ENCODE results near the gene PXT1. TPM values are rescaled to one million over a fixed set of nuclear protein-coding genes. Genes with fewer than 3 reads are reported as not detected.
A peak's percentile ranks its signal among the peaks of the same experiment; 100 is the strongest.

The PXT1 gene
- total and polyA plus RNA-seq, 9 of the 15 experiments (the other 6 are each of a cell fraction or from before 2014, with no cell fraction given), result 0.09 to 0.11 (median 0.10) TPM; not detected in 5

- TF ChIP-seq, protein P1, sequence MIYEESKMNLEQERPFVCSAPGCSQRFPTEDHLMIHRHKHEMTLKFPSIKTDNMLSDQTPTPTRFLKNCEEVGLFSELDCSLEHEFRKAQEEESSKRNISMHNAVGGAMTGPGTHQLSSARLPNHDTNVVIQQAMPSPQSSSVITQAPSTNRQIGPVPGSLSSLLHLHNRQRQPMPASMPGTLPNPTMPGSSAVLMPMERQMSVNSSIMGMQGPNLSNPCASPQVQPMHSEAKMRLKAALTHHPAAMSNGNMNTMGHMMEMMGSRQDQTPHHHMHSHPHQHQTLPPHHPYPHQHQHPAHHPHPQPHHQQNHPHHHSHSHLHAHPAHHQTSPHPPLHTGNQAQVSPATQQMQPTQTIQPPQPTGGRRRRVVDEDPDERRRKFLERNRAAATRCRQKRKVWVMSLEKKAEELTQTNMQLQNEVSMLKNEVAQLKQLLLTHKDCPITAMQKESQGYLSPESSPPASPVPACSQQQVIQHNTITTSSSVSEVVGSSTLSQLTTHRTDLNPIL (CRISPR knock-in tag; IDR thresholded peaks at IDR 0.05), result no peak
- TF ChIP-seq ESRRA (IDR thresholded peaks at IDR 0.05; ENCODE audit: borderline replicate concordance, low read depth) (no peak), HINFP (tag; conservative IDR thresholded peaks at IDR 0.05; ENCODE audit: low read depth) (no peak), U2AF1 (optimal IDR thresholded peaks at IDR 0.05; ENCODE audit: low read depth, low read length) (no peak), KDM1A (IDR thresholded peaks at IDR 0.05) (peak; percentile 23 to 50; a peak in 2 of 4 replicates), THRAP3 (IDR thresholded peaks at IDR 0.05; ENCODE audit: borderline replicate concordance) (no peak), ZNF668 (CRISPR knock-in tag; IDR thresholded peaks at IDR 0.05) (no peak)
- TF ChIP-seq, protein P2, sequence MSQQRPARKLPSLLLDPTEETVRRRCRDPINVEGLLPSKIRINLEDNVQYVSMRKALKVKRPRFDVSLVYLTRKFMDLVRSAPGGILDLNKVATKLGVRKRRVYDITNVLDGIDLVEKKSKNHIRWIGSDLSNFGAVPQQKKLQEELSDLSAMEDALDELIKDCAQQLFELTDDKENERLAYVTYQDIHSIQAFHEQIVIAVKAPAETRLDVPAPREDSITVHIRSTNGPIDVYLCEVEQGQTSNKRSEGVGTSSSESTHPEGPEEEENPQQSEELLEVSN (IDR thresholded peaks at IDR 0.05; ENCODE audit: borderline replicate concordance in 1 of 2, extremely low read depth in 1 of 2, insufficient read depth in 1 of 2, insufficient read length in 1 of 2, low read depth in 1 of 2, low read length in 1 of 2, poor library complexity in 1 of 2, severe bottlenecking in 1 of 2), result no peak
- TF ChIP-seq, protein P3, sequence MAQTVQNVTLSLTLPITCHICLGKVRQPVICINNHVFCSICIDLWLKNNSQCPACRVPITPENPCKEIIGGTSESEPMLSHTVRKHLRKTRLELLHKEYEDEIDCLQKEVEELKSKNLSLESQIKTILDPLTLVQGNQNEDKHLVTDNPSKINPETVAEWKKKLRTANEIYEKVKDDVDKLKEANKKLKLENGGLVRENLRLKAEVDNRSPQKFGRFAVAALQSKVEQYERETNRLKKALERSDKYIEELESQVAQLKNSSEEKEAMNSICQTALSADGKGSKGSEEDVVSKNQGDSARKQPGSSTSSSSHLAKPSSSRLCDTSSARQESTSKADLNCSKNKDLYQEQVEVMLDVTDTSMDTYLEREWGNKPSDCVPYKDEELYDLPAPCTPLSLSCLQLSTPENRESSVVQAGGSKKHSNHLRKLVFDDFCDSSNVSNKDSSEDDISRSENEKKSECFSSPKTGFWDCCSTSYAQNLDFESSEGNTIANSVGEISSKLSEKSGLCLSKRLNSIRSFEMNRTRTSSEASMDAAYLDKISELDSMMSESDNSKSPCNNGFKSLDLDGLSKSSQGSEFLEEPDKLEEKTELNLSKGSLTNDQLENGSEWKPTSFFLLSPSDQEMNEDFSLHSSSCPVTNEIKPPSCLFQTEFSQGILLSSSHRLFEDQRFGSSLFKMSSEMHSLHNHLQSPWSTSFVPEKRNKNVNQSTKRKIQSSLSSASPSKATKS (CRISPR knock-in tag; IDR thresholded peaks at IDR 0.05), result no peak
- TF ChIP-seq, protein P4, sequence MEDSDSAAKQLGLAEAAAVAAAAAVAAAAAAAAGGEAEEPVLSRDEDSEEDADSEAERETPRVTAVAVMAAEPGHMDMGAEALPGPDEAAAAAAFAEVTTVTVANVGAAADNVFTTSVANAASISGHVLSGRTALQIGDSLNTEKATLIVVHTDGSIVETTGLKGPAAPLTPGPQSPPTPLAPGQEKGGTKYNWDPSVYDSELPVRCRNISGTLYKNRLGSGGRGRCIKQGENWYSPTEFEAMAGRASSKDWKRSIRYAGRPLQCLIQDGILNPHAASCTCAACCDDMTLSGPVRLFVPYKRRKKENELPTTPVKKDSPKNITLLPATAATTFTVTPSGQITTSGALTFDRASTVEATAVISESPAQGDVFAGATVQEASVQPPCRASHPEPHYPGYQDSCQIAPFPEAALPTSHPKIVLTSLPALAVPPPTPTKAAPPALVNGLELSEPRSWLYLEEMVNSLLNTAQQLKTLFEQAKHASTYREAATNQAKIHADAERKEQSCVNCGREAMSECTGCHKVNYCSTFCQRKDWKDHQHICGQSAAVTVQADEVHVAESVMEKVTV (CRISPR knock-in tag; IDR thresholded peaks at IDR 0.05), result no peak
- TF ChIP-seq, protein P5, sequence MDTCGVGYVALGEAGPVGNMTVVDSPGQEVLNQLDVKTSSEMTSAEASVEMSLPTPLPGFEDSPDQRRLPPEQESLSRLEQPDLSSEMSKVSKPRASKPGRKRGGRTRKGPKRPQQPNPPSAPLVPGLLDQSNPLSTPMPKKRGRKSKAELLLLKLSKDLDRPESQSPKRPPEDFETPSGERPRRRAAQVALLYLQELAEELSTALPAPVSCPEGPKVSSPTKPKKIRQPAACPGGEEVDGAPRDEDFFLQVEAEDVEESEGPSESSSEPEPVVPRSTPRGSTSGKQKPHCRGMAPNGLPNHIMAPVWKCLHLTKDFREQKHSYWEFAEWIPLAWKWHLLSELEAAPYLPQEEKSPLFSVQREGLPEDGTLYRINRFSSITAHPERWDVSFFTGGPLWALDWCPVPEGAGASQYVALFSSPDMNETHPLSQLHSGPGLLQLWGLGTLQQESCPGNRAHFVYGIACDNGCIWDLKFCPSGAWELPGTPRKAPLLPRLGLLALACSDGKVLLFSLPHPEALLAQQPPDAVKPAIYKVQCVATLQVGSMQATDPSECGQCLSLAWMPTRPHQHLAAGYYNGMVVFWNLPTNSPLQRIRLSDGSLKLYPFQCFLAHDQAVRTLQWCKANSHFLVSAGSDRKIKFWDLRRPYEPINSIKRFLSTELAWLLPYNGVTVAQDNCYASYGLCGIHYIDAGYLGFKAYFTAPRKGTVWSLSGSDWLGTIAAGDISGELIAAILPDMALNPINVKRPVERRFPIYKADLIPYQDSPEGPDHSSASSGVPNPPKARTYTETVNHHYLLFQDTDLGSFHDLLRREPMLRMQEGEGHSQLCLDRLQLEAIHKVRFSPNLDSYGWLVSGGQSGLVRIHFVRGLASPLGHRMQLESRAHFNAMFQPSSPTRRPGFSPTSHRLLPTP (IDR thresholded peaks at IDR 0.05; ENCODE audit: borderline replicate concordance, extremely low read depth, insufficient read length), result no peak
These were observed 1.1 kb upstream of the PXT1 start (continued) for GRCh38 chr6:36443471-36444428.
